DMS 273 (cell line): ENCODE measurements around the gene TRIM63.
A peak's percentile ranks its signal among the peaks of the same experiment; 100 is the strongest.

Source experiments
- DNase-seq: peaks from one replicate; lab custom pipeline; 2025; ENCODE audit not compliant: unreplicated experiment; lab: John Stamatoyannopoulos, UW

TRIM63 gene

GRCh38 chr1:26058052-26058595 is 9.3 kb downstream of the TRIM63 start:
- no peak for DNase-seq

DNA sequence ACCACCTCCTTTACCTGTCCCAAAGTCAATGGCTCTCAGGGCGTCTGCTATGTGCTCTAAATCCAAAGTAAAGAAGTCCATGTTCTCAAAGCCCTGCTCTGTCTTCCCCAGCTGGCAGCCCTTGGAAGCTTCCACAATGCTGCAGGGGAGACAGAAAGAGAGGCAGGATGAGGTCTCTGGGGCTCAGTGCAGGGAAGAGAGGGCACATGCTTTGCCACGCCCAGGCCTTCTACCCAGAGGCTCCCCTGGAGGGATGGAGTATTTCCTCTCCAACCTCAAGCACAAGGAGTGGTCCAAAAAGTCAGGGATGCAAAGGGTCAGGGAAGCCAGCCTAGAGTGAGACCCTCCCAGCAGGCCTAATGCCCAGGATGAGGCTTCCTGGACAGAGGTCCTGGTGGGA is 10.2 kb downstream of the TRIM63 start:
- DNase-seq = no peak

- DNase-seq = no peak
Measured at GRCh38 chr1:26055041-26055440, 12.4 kb downstream of the TRIM63 start.

- no peak for DNase-seq
Measured at GRCh38 chr1:26053718-26054560, 13.5 kb downstream of the TRIM63 start.

GRCh38 chr1:26050248-26050640 is 17.2 kb downstream of the TRIM63 start:
- no peak for DNase-seq

- DNase-seq = no peak
Measured at GRCh38 chr1:26049531-26050247, 17.7 kb downstream of the TRIM63 start.

GRCh38 chr1:26047278-26047874 is 20.1 kb downstream of the TRIM63 start:
- DNase-seq = no peak

- no peak for DNase-seq
Measured at GRCh38 chr1:26046246-26047095, 21.0 kb downstream of the TRIM63 start.

GRCh38 chr1:26045722-26046245 is 21.6 kb downstream of the TRIM63 start, which contains the start of gene SLC30A2:
Gene SLC30A2, minus strand, starts transcription at chr1:26046118. Its CDS starts 222 bp downstream, at chr1:26045896.
- DNase-seq = peak; percentile 73

GRCh38 chr1:26044971-26045721 is 22.3 kb downstream of the TRIM63 start:
- no peak for DNase-seq

- DNase-seq = no peak
Measured at GRCh38 chr1:26044414-26044813, 23.0 kb downstream of the TRIM63 start.

DNA sequence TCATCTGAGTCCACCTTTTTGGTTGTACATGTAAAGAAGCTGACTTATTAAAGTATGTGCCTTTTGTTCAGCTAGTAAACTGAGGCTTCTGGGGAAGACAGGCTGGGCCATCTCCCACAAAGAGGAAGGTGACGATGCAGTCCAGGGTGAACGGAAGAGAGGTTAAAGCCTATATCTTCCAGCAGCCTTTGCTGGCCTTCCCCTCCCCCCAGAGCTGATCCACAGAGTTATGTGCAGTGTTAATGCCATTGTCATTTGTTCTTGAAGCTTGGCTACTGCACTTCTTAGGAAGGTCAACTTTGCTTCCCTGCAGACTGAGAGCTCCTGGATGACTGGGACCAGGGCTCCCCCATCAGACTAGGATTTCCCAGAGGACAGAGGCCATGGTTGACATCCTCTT is 23.7 kb downstream of the TRIM63 start:
- DNase-seq = no peak

DNA sequence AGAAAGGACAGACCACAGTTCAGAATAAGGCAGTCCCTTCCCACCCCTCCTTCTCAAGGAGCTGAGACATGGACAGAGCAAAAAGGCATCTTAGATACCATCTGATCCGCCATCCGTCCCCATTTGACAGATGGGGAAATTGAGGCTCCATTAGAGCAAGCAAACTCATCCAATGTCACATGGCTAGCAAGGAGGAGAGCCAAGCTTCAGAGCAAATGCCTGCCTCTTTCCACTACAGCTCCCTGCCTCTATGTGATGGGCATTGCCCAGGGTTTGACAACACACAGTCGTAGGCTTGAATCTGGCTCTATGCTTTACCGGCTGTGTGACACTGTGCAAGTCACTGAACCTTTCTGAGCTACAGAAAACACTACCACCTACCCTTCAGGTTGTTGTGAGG is 25.5 kb downstream of the TRIM63 start:
- DNase-seq = no peak

DNA sequence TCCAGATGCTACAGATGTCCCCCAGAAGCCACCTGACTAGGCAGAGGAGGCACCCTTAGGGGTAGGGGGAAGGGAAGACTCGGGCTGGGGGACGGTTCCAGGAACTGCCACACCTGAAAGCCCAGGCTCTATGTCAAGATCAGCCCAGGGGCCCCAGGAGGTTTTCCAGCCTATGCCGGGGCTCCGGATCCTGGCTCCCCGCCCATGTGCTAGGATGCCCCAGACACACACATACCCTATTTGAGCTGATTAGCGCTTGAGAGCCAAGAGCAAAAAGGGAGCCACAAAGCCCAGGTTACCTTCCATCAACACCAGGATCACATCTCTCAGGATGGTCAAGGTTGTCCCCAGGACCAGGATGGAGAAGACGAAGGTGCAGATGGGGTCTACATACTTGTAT is 26.0 kb downstream of the TRIM63 start:
- DNase-seq = no peak

DNA sequence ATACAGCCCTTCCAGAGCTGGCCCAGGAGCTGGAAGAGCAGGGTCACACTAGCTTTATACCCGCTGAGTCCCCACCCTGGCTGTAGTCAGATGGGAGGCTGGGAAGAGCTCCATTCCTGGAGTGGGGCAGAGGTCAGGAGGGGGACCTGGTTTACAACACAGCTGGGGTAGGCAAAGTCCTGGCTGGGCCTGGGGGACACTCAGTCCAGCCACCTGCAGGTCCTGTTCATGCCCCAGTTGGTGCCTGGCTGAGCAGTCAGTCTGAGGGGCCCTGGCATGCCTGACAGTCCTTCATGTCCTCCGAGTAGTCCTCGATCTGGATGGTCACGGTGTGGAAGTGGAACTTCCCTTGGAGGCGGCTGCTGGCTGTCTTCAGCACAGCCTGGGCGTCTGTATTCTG is 28.5 kb downstream of the TRIM63 start:
- no peak for DNase-seq

GRCh38 chr1:26038477-26038876 is 29.0 kb downstream of the TRIM63 start:
- DNase-seq = no peak

DNA sequence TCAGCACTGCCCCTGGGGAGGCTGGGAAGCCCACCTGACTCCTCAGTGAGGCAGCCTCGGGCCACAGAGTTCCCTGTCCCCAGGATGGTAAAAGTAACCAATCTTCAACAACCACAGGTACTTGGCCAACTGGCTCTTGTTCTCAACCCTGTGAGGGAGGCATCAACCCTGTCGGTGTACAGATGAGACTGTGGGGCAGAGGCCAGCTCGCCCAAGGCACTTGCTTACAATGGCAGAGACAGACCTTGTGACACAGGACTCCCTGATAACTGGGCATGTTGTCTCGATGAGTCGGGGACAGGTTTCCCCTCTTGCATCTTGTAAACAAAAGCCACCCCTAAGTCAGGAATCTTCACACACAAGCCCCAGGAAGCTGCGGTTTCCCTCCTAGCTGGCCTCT is 29.5 kb downstream of the TRIM63 start:
- DNase-seq = no peak

DNA sequence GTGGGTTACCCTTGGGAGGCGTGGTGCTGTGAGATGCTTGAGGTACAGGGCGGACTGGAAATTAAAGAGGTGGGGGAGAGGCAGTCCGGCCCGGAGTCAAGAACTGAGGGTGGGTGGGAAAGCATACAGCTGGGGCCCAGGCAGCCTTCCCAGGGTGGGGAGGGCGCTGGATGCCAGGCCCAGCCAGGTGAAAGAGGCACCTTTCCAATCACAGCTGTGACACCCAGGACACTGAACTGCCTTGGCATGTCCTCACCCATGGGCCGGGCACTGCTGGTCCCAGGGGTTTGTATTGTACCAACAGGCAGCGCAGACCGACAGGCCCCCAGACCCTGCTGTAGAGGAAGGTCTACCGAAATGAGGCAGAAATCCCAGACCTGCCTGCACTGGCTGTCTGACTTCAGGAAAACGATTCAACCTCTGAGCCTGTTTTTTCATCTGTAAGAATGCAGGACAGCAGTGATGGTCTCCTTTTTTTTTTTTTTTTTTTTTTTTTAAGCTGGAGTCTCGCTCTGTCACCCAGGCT is 30.6 kb downstream of the TRIM63 start:
- DNase-seq = no peak

DNA sequence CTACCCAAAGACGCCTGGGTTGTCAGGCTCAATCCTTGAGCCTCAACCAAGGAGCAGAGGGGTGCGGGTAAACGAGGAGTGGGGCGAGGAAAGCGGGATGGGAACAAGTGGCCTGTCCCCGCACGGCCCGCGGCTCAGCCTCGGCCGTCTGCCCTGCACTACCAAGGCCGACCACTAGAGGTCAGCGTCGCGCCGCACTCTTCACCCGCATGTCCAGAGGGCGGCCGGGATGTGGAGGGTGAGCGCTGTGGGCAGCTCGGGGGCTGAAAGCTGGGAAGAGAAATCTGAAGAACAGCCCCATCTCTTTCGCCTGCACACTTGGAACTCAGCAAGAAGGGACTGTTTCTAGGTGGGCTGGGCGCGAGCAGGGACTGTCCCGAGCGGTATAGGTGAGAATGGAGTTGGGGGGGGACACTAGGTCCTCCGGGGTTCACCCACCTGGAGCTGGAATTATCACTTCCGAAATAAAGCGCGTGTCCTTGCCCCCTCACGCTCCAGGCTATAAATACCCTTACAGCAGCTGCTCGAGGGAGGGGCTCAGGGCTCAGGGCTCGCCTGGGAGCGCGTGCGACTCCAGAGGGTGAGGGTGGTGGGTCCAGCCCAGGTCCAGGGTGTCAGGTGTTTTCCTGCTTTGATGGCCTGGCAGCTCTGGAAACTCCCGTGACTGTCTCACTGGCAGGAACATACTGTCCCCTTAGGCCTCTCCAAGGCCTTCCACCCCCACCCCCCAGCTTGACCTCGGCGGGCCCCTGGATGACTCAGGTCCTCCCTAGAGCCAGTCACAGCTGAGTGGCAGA is 31.3 kb downstream of the TRIM63 start:
- DNase-seq = peak; percentile 86
